GM18520 (cell line): ENCODE results near the gene GAPVD1.
"Not testable (repeated sequence)": the region's sequence is repeated elsewhere in the genome, so short reads cannot be mapped to it uniquely, and the experiment has no call there.

Source experiments
- ATAC-seq: cut with Tn5 transposase; IDR thresholded peaks from one replicate; pipeline ENCODE4 v1.9.1; 2021; ENCODE audit not compliant: unreplicated experiment

The GAPVD1 gene

GRCh38 chr9:125372441-125373226 is 111.0 kb downstream of the GAPVD1 start:
- no peak for ATAC-seq

GRCh38 chr9:125374443-125375309 is 113.0 kb downstream of the GAPVD1 start:
- no peak for ATAC-seq

GRCh38 chr9:125375820-125376219 is 114.2 kb downstream of the GAPVD1 start:
- ATAC-seq: no peak

- ATAC-seq: no peak
Observed at GRCh38 chr9:125376261-125377226, 114.9 kb downstream of the GAPVD1 start.

- no peak for ATAC-seq
Observed at GRCh38 chr9:125377584-125378250, 116.1 kb downstream of the GAPVD1 start.

GRCh38 chr9:125378778-125379177 is 117.2 kb downstream of the GAPVD1 start:
- no peak for ATAC-seq

GRCh38 chr9:125379208-125379607 is 117.6 kb downstream of the GAPVD1 start:
- no peak for ATAC-seq

GRCh38 chr9:125380406-125380805 is 118.8 kb downstream of the GAPVD1 start:
- no peak for ATAC-seq

GRCh38 chr9:125387861-125388524 is 126.4 kb downstream of the GAPVD1 start:
- ATAC-seq: no peak

GRCh38 chr9:125388978-125389377 is 127.4 kb downstream of the GAPVD1 start:
- ATAC-seq: no peak

- ATAC-seq: no peak
Observed at GRCh38 chr9:125391704-125392103, 130.1 kb downstream of the GAPVD1 start.

GRCh38 chr9:125393426-125393825 is 131.8 kb downstream of the GAPVD1 start:
- peak; percentile 56 for ATAC-seq

- no peak for ATAC-seq
Observed at GRCh38 chr9:125396799-125397198, 135.2 kb downstream of the GAPVD1 start.

GRCh38 chr9:125397736-125398135 is 136.1 kb downstream of the GAPVD1 start:
- ATAC-seq: no peak

GRCh38 chr9:125398243-125398642 is 136.6 kb downstream of the GAPVD1 start:
- no peak for ATAC-seq

GRCh38 chr9:125399165-125399564 is 137.5 kb downstream of the GAPVD1 start:
- ATAC-seq: no peak

- ATAC-seq: no peak
Observed at GRCh38 chr9:125399666-125400065, 138.0 kb downstream of the GAPVD1 start.

GRCh38 chr9:125400232-125400631 is 138.6 kb downstream of the GAPVD1 start:
- ATAC-seq: not testable (repeated sequence)

- ATAC-seq: no peak
Observed at GRCh38 chr9:125400725-125401716, 139.4 kb downstream of the GAPVD1 start.
